HPDE6-E6E7 (cell line): ENCODE measurements around the gene EIPR1.

Source experiments
- DNase-seq: peaks from one replicate; pipeline ENCODE4 v3.0.0; 2011; ENCODE audit warnings: missing footprints; ENCODE audit errors: extremely low spot score

The EIPR1 gene

GRCh38 chr2:3248754-3249475 lies 128.7 kb downstream of the EIPR1 start:
- no peak for DNase-seq

GRCh38 chr2:3246928-3247714 lies 130.5 kb downstream of the EIPR1 start:
- no peak for DNase-seq

DNA sequence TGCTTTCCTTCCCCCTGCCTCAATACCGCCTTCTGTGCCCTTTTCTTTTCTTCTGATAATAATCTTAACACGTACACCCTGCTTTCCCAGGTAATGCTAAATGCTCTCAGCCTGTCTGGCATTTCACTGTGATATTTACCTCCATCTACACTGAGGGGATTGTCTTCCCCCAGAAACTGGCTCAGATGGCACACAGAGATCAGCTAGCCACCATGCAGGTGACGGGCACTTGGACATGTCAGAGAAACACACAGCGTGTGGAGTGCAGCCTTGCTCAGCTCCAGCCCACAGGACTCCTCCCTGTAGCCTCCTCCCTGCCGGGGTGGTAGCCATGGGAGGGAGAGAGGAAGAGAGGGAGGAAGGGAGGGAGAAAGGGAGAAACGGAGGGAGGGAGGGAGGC lies 131.2 kb downstream of the EIPR1 start:
- no peak for DNase-seq

DNA sequence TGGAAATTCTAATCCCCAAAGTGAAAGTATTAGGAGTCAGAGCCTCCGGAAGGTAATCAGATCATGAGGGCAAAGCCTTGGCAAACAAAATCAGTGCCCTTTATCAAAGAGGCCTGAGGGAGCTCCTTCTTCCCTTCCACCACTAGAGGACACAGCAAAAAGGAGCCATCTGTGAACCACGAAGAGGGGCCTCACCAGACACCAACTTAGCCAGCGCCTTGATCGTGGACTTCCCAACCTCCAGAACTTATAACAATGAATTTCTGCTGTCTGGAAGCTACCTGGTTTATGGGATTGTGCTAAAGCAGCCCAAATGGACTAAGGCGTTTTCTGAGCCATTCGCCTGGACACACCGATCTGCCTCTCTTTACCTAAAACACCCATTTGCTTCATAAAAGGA lies 133.1 kb downstream of the EIPR1 start:
- DNase-seq = no peak

DNA sequence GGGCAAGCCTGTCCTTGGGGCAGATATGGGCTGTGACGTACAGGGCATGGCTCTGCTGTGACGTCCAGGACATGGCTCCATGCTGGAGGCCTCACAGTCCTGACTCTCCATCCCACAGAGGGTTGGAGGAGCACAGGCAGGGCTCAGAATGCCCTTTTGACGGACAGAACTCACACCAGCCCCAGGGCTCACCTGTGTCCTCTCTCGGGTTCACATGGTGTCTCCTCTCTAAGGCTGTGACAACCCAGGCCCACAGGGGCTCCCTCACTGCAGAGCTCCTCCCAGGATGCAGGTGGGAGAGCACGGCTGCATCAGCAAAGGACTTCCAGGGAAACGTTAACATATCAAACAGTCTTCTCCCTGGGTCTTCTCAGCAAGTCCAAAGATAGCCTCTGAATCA lies 133.8 kb downstream of the EIPR1 start:
- DNase-seq = no peak

DNA sequence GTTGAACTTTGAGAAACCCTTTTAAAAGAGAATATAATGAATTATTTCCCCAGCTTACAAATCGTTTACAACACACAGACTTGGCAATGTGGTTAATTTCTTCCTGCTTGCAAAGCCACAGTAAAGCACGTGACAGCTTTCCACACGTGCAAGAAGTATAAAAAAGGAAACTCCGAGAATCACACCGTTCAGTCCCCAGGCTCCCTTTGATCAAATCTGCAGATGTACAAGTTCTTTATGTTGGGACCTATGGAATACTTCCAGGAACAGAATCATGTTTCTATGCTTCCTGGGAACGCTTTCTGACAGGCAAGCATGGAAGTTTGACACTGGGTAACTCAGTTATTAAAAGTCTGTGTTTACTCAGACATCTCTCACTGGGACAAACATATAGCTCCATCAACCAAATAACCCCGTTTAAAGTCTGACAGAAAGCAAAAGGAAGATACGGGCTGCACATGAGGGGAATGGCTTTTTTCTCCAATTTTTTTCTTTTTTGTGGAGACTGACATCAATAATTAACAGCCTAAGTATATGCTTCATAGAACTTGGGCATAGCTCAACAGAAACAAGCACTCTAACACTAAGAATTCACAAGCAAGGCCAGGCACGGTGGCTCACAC lies 134.8 kb downstream of the EIPR1 start:
- no peak for DNase-seq

DNA sequence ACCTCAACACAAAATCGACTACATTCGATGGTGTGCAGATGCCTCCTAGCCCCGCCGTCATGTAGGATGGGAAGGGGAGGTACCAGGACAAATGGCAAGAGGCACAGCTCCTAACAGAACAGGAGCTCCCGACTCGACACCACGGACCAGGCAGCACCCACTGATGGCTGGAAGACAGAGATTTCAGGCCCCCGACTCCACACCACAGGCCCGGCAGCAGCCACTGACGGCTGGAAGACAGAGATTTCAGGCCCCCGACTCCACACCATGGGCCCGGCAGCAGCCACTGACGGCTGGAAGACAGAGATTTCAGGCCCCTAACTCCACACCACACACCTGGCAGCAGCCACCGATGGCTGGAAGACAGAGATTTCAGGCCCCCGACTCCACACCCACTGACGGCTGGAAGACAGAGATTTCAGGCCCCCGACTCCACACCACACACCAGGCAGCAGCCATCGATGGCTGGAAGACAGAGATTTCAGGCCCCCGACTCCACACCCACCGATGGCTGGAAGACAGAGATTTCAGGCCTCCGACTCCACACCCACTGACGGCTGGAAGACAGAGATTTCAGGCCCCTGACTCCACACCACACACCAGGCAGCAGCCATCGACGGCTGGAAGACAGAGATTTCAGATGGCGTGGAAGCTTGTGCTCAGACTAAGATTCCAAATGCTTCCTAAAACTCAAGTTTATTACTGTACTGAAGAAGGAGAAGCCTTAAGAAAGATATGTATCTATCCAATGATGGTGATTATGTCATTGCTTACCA lies 135.5 kb downstream of the EIPR1 start:
- no peak for DNase-seq

DNA sequence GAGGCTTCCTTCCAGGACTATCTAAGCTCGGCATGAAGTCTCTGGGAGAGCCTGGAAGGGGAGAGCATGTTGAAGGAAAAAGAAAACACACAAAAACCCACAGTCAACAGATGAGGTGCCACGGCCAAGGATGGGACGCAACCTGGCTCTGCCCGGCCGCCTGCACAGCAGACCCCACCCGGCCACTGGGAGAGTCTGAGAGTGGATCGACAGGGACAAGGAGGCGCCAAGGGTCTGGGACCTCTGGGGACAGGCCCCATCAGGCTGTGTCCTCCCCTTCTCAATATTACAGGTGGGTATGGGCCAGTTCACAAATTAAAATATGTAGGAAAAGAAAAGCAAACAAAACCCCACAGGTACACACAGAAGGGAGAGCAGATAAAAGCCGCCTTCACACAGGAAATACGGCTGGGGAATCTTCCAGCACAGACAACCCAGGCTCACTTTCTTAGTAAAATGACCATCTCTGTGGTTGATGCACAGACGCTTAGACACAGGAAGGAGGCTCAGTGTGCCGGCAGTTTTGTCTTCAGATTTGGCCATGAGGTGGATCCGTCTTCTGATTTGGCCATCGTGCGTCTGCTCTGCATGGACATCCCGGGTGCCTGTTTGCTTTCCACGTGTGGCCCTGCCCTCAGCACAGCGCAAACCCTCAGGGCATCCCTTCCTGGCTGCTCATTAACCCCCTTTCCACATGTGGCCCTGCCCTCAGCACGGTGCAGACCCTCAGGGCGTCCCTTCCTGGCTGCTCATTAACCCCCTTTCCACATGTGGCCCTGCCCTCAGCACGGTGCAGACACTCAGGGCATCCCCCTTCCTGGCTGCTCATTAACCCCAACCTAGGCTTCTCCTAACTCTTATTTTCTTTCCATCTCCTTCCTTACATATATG lies 138.4 kb downstream of the EIPR1 start:
- DNase-seq = no peak

DNA sequence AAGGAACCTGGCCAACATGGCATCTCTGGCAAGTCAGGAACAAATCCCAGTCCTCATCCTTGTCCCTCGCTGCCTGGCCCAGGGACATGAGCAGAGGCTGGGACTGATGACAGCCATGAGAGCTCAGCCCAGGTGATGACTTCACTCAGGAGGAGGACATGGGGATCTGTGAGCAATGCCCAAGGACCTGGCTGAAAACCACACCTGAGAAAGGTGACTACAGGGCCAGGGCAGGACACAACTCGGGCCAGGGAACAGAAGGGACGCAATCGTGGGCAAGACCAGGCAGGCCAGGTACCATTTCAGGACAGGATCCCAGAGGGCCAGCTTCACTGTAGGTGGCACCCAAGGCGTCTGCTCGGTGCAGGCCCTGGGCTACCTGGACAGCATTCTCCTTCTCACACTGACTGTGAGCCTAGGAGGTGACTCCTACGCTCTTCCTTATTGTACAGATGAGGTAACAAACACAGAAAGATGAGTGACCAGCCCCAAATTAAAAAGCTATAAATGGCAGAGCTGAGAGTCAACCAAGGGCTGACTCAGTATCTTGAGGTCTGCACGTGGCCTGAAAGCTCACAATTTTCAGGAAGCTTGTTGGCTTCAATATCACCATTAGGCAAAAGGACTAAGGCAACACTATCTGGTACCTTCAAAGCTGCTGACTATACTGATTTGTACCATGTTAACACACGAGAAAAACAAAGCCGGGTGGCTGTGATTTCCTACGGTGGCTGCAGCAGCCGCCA lies 141.1 kb downstream of the EIPR1 start:
- DNase-seq = no peak

DNA sequence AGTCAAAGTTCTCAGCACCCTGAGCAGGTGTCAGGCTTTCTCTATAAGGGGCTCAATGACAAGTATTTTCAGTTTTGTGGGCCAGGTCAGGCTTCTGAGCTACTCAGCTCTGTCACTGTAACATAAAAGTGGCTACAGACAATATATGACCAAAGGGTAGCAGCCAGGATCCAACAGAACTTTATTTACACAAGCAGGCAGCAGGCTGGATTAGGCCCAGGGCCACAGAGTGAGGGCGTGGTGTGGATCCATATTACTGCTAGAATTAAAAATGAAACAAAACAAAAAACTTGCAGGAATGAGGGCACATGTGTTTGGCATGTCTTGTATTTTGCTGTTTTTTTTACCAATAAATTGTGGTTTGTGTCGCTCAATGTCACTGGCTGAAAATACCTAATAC lies 143.7 kb downstream of the EIPR1 start:
- DNase-seq = no peak

GRCh38 chr2:3229221-3229620 lies 148.4 kb downstream of the EIPR1 start:
- DNase-seq = no peak

- no peak for DNase-seq
These were observed 152.9 kb downstream of the EIPR1 start for GRCh38 chr2:3224681-3225080.

GRCh38 chr2:3223080-3223923 lies 154.3 kb downstream of the EIPR1 start:
- DNase-seq = no peak

- DNase-seq = no peak
These were observed 155.0 kb downstream of the EIPR1 start for GRCh38 chr2:3222636-3223035.

- no peak for DNase-seq
These were observed 158.1 kb downstream of the EIPR1 start for GRCh38 chr2:3219536-3219935.

- DNase-seq = no peak
These were observed 160.0 kb downstream of the EIPR1 start for GRCh38 chr2:3217646-3218045.

- no peak for DNase-seq
These were observed 160.7 kb downstream of the EIPR1 start for GRCh38 chr2:3216841-3217495.

GRCh38 chr2:3214806-3215404 lies 162.7 kb downstream of the EIPR1 start:
- DNase-seq = no peak

DNA sequence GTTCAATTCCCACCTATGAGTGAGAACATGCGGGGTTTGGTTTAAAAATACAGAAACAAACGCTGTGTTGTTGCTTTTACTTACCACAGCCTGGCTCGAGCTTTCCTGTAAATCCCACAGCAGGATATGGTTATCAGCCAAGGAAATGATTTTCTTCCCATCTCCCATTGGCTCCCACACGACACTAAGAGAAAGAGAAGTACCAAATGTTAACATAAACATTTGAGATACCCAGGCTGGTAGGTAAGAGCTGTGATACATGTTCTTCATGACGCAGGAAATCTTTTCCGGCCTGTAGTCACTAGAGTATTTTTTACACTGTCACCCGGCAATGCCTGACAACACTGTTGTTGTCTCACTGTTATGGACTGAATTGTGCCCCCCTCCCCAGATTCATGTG lies 163.6 kb downstream of the EIPR1 start:
- DNase-seq = no peak
